Testis (tissue), 3 donors: ENCODE results near the gene SBNO2. TPM values are rescaled to one million over a fixed set of nuclear protein-coding genes. Genes with fewer than 3 reads are reported as not detected.

ENCODE experiments used
- DNase-seq: peaks from one replicate; pipeline ENCODE4 v3.0.0-alpha.2; 2019
- H3K27ac ChIP-seq, 2 donors: fragments of 200-600 bp; sonication (generic); one replicate each; pipeline ENCODE4 v1.5.1; 2019
- H3K27me3 ChIP-seq: fragments of 200-600 bp; sonication (generic); one replicate; pipeline ENCODE4 v1.5.1; 2019
- H3K36me3 ChIP-seq: fragments of 200-600 bp; sonication (generic); one replicate; pipeline ENCODE4 v1.5.1; 2017; ENCODE audit warnings: low read depth; ENCODE audit errors: missing control alignments
- H3K4me1 ChIP-seq: fragments of 200-600 bp; sonication (generic); one replicate; pipeline ENCODE4 v1.5.1; 2019
- H3K4me3 ChIP-seq, 2 donors: fragments of 200-600 bp; sonication (generic); one replicate each; pipeline ENCODE4 v1.5.1; 2017 to 2019
- H3K9me3 ChIP-seq: fragments of 200-600 bp; sonication (generic); one replicate; pipeline ENCODE4 v1.5.1; 2017
- CTCF ChIP-seq, 3 experiments: fragments of 450-650 bp in 2 of 3; fragments of 200-600 bp in 1 of 3; sonication (generic) in 1 of 3; IDR thresholded peaks; one replicate each; pipeline ENCODE4 v1.5.1; 2016 to 2019; ENCODE audit warnings: antibody characterized with exemption in 3 of 3, mild to moderate bottlenecking in 2 of 3, moderate library complexity in 1 of 3
- POLR2A ChIP-seq: fragments of 450-650 bp; IDR thresholded peaks from one replicate; pipeline ENCODE4 v1.6.1; 2017; ENCODE audit warnings: antibody characterized with exemption, mild to moderate bottlenecking, moderate library complexity
- WGBS, 2 donors: methylation state at CpG; one replicate each; pipeline ENCODE4 v1.1.5; 2018; 5-methylcytosine and 5-hydroxymethylcytosine counted together
- intact Hi-C: fragments of 100-400 bp; cut with DNase I; formaldehyde crosslinking; loops from one replicate; pipeline ENCODE4 v1.15.1; 2023; ENCODE audit warnings: low total_unique reads
- polyA plus RNA-seq: library from polyadenylated mRNA; stranded (reverse); fragments of 350-450 nt; fragmentation: Illumina TruSeq; extraction: RNeasy Lipid Tissue Mini Kit (QIAGEN cat#74804); gene quantifications from one replicate; pipeline ENCODE4 v1.2.3, GENCODE V29; 2014; ENCODE audit warnings: low read depth, low replicate concordance; ENCODE audit not compliant: insufficient read depth
- total RNA-seq, 2 donors: library from RNA; depleted of rRNA; stranded (reverse); fragments of >200 nt; gene quantifications; one replicate each; pipeline ENCODE4 v1.2.3, GENCODE V29; 2016

Gene SBNO2
- total and polyA plus RNA-seq, 3 donors from 2014 or later, result 34.3 to 65.0 (median 58.9) TPM

- peak overlapping the region; percentile 74 to 99 for H3K27ac ChIP-seq
- WGBS, 2 donors, result 72 to 81% methylated on average over 17 of the region's 17 CpGs
- no peaks in the 10 kb centered on the region for H3K9me3 ChIP-seq
- intact Hi-C loops, result no loop called here
- no peak overlapping the region for H3K4me3 ChIP-seq
- no peaks in the 10 kb centered on the region for H3K27me3 ChIP-seq
- TF ChIP-seq CTCF (IDR thresholded peaks at IDR 0.05), result no peak
- no peak for TF ChIP-seq POLR2A
- no peak for DNase-seq
- H3K36me3 ChIP-seq, result no peaks in the 10 kb centered on the region
- H3K4me1 ChIP-seq, result peaks cover 53% of the 10 kb centered on the region
These were observed 71.5 kb downstream of the SBNO2 start for GRCh38 chr19:1102407-1103131.

- Histone ChIP-seq H3K4me3 (no peak overlapping the region), H3K4me1 (peaks cover 53% of the 10 kb centered on the region), H3K27me3 (no peaks in the 10 kb centered on the region), H3K27ac (peak overlapping the region; percentile 74 to 99), H3K36me3 (no peaks in the 10 kb centered on the region), H3K9me3 (no peaks in the 10 kb centered on the region)
- 33% methylated on average over 9 of the region's 9 CpGs; no CpG with 5 or more reads in 1 of the 2 donors for WGBS, 2 donors
- intact Hi-C loops, result no loop called here
- no peak for DNase-seq
- TF ChIP-seq CTCF (IDR thresholded peaks at IDR 0.05), result no peak
- no peak for TF ChIP-seq POLR2A
These were observed 72.8 kb downstream of the SBNO2 start for GRCh38 chr19:1101337-1101698.

GRCh38 chr19:1098177-1099051 is 75.7 kb downstream of the SBNO2 start:
- Histone ChIP-seq H3K36me3 (no peaks in the 10 kb centered on the region), H3K27ac (peak overlapping the region in 1 of 2 donors; percentile 61), H3K4me3 (no peak overlapping the region), H3K27me3 (no peaks in the 10 kb centered on the region), H3K9me3 (no peaks in the 10 kb centered on the region), H3K4me1 (peaks cover 48% of the 10 kb centered on the region)
- WGBS, 2 donors, result 53 to 64% methylated on average over 14 to 15 of the region's 15 CpGs
- no peak for TF ChIP-seq CTCF (IDR thresholded peaks at IDR 0.05)
- no peak for TF ChIP-seq POLR2A
- intact Hi-C loops, result no loop called here
- DNase-seq, result no peak

- Histone ChIP-seq H3K27ac (no peak overlapping the region), H3K4me1 (peaks cover 42% of the 10 kb centered on the region), H3K36me3 (no peaks in the 10 kb centered on the region), H3K4me3 (no peak overlapping the region), H3K9me3 (no peaks in the 10 kb centered on the region), H3K27me3 (no peaks in the 10 kb centered on the region)
- intact Hi-C loops, result no loop called here
- 80 to 87% methylated on average over 7 of the region's 7 CpGs for WGBS, 2 donors
- no peak for DNase-seq
- TF ChIP-seq CTCF (IDR thresholded peaks at IDR 0.05) (no peak), POLR2A (no peak)
These were observed 76.3 kb downstream of the SBNO2 start for GRCh38 chr19:1097810-1098176.
